Epidermal melanocyte (primary cell): ENCODE measurements around the gene BRINP1.

Experiments used
- DNase-seq: peaks from one replicate; pipeline ENCODE4 v3.0.0; 2011; ENCODE audit warnings: low spot score; ENCODE audit not compliant: insufficient read length

Gene BRINP1

GRCh38 chr9:119282476-119283077 lies 86.7 kb downstream of the BRINP1 start:
- no peak for DNase-seq

- no peak for DNase-seq
These were observed 88.3 kb downstream of the BRINP1 start for GRCh38 chr9:119280740-119281485.

- DNase-seq: no peak
These were observed 91.1 kb downstream of the BRINP1 start for GRCh38 chr9:119278171-119278570.

GRCh38 chr9:119273984-119274665 lies 95.1 kb downstream of the BRINP1 start:
- DNase-seq: no peak

GRCh38 chr9:119273325-119273904 lies 95.8 kb downstream of the BRINP1 start:
- DNase-seq: no peak

GRCh38 chr9:119272500-119273211 lies 96.6 kb downstream of the BRINP1 start:
- no peak for DNase-seq

GRCh38 chr9:119268985-119269384 lies 100.2 kb downstream of the BRINP1 start:
- DNase-seq: no peak

- no peak for DNase-seq
These were observed 105.1 kb downstream of the BRINP1 start for GRCh38 chr9:119264165-119264564.

- no peak for DNase-seq
These were observed 111.6 kb downstream of the BRINP1 start for GRCh38 chr9:119257592-119257991.

- DNase-seq: no peak
These were observed 114.1 kb downstream of the BRINP1 start for GRCh38 chr9:119255116-119255515.

GRCh38 chr9:119252671-119253299 lies 116.5 kb downstream of the BRINP1 start:
- DNase-seq: no peak

- DNase-seq: no peak
These were observed 117.3 kb downstream of the BRINP1 start for GRCh38 chr9:119251936-119252335.

- no peak for DNase-seq
These were observed 118.5 kb downstream of the BRINP1 start for GRCh38 chr9:119250730-119251129.

GRCh38 chr9:119240546-119240945 lies 128.7 kb downstream of the BRINP1 start:
- DNase-seq: no peak

GRCh38 chr9:119234636-119235035 lies 134.6 kb downstream of the BRINP1 start:
- DNase-seq: no peak

- DNase-seq: no peak
These were observed 141.8 kb downstream of the BRINP1 start for GRCh38 chr9:119227422-119227821.

- DNase-seq: no peak
These were observed 144.8 kb downstream of the BRINP1 start for GRCh38 chr9:119224431-119224830.

- no peak for DNase-seq
These were observed 148.0 kb downstream of the BRINP1 start for GRCh38 chr9:119221276-119221675.

GRCh38 chr9:119218293-119218692 lies 150.9 kb downstream of the BRINP1 start:
- DNase-seq: no peak

GRCh38 chr9:119216651-119217331 lies 152.4 kb downstream of the BRINP1 start:
- no peak for DNase-seq
